ENCODE measurements around the gene RAB34. TPM values are rescaled to one million over a fixed set of nuclear protein-coding genes. Genes with fewer than 3 reads are reported as not detected.

The RAB34 gene
- total RNA-seq, 1 donor from 2014 or later, result 21.3 TPM

GRCh38 chr17:28734712-28735241 lies 17.1 kb upstream of the RAB34 start:
- peaks cover 76% of the 10 kb centered on the region for H3K4me1 Mint-ChIP-seq
- intact Hi-C loops (cut with micrococcal nuclease), result no loop called here
- DNase-seq (no peak), ATAC-seq (ENCODE audit: low read depth) (no peak)
- TF ChIP-seq CTCF (IDR thresholded peaks at IDR 0.05), result no peak
- no peaks in the 10 kb centered on the region for H3K9me3 Mint-ChIP-seq
- ChIA-PET POLR2A (interaction anchor here (1.6 to 18.0 kb wide), 3 partner anchors 8 to 15 kb away, joined by 15 to 2384 read pairs (median 27); partner anchors contain the start of genes RPL23A, TLCD1 and TRAF4), CTCF (interaction anchor here (0.9 to 1.4 kb wide), 3 partner anchors 8 to 14 kb away, joined by 3 to 6 read pairs (median 4); no protein-coding TSS in a partner anchor)
- H3K27me3 Mint-ChIP-seq, result no peaks in the 10 kb centered on the region
- no peak overlapping the region for H3K4me3 Mint-ChIP-seq
- peaks cover 17% of the 10 kb centered on the region for H3K36me3 Mint-ChIP-seq (ENCODE audit: low read depth)
- peak overlapping the region; percentile 81 for H3K27ac Mint-ChIP-seq

- no peak for TF ChIP-seq CTCF (IDR thresholded peaks at IDR 0.05)
- ATAC-seq (ENCODE audit: low read depth) (no peak), DNase-seq (no peak)
- Mint-ChIP-seq H3K27ac (peak overlapping the region; percentile 81), H3K4me3 (no peak overlapping the region), H3K9me3 (no peaks in the 10 kb centered on the region), H3K36me3 (ENCODE audit: low read depth) (peaks cover 11% of the 10 kb centered on the region), H3K4me1 (peaks cover 75% of the 10 kb centered on the region), H3K27me3 (no peaks in the 10 kb centered on the region)
- CTCF ChIA-PET, result no interaction called here
- POLR2A ChIA-PET, result interaction anchor here (2.5 to 18.0 kb wide), 2 partner anchors 14 kb away, joined by 15 to 2384 read pairs; partner anchors contain the start of genes RPL23A and TRAF4
- intact Hi-C loops (cut with micrococcal nuclease), result no loop called here
These were observed 15.7 kb upstream of the RAB34 start for GRCh38 chr17:28733346-28733745.

- Mint-ChIP-seq H3K9me3 (no peaks in the 10 kb centered on the region), H3K27me3 (no peaks in the 10 kb centered on the region), H3K36me3 (ENCODE audit: low read depth) (peaks cover 15% of the 10 kb centered on the region), H3K4me3 (peak overlapping the region; percentile 53), H3K27ac (peak overlapping the region; percentile 99), H3K4me1 (peaks cover 62% of the 10 kb centered on the region)
- TF ChIP-seq CTCF (IDR thresholded peaks at IDR 0.05), result no peak
- DNase-seq, result no peak
- ATAC-seq (ENCODE audit: low read depth), result no peak
- ChIA-PET POLR2A (interaction anchor here (0.7 to 18.0 kb wide), 5 partner anchors 10 to 181 kb away, joined by 5 to 2384 read pairs (median 10); partner anchors contain the start of genes FAM222B, RPL23A and TRAF4), CTCF (interaction anchor here (6.1 kb wide), 1 partner anchor 17 kb away, joined by 545 read pairs; the partner anchor contains the start of gene TRAF4)
- intact Hi-C loops (cut with micrococcal nuclease), result loop anchor here (5.0 kb wide), 2 partner anchors 183 to 837 kb away; partner anchors contain the start of genes ABHD15 and TP53I13
These were observed 12.3 kb upstream of the RAB34 start for GRCh38 chr17:28729950-28730330.

- Mint-ChIP-seq H3K36me3 (ENCODE audit: low read depth) (peaks cover 24% of the 10 kb centered on the region), H3K4me3 (peak within 1 kb of the TSS; percentile 95), H3K27ac (peak within 1 kb of the TSS; percentile 99), H3K9me3 (no peaks in the 10 kb centered on the region), H3K4me1 (peaks cover 62% of the 10 kb centered on the region), H3K27me3 (no peaks in the 10 kb centered on the region)
- DNase-seq (peak; percentile 99), ATAC-seq (ENCODE audit: low read depth) (peak; percentile 53)
- ChIA-PET POLR2A (interaction anchor here (0.7 to 18.0 kb wide), 20 partner anchors 7 to 566 kb away, joined by 3 to 2384 read pairs (median 28); partner anchors contain the start of genes BLTP2, DHRS13, FAM222B and FLOT2), CTCF (interaction anchor here (0.9 to 6.1 kb wide), 7 partner anchors 9 to 420 kb away, joined by 3 to 545 read pairs (median 28); partner anchors contain the start of genes DHRS13, PROCA1, RPL23A and TRAF4)
- intact Hi-C loops (cut with micrococcal nuclease), result loop anchor here (1.0 to 5.0 kb wide), 9 partner anchors 10 to 839 kb away; partner anchors contain the start of genes ABHD15, FAM222B, FLOT2 and TP53I13
- TF ChIP-seq CTCF (IDR thresholded peaks at IDR 0.05), result no peak
These were observed 10.9 kb upstream of the RAB34 start, which contains the start of gene NEK8 for GRCh38 chr17:28728364-28729200. Gene NEK8, plus strand, starts transcription at chr17:28728788. Its CDS starts 26 bp downstream, at chr17:28728814.
